DND-41 (cell line): ENCODE results near the gene VAPB.

Experiments
- CTCF ChIP-seq: IDR thresholded peaks from 2 replicates; pipeline ENCODE4 v1.5.1; 2012; ENCODE audit warnings: borderline replicate concordance, low read length, moderate library complexity, mild to moderate bottlenecking; ENCODE audit not compliant: poor library complexity, severe bottlenecking; ENCODE audit errors: extremely low read depth
- EZH2 ChIP-seq: IDR thresholded peaks from 3 replicates; pipeline ENCODE4 v1.6.1; 2012; ENCODE audit warnings: borderline replicate concordance, low read depth, mild to moderate bottlenecking, moderate library complexity, low read length, inconsistent platforms; ENCODE audit not compliant: severe bottlenecking

GRCh38 chr20:58402827-58403226, 13.8 kb downstream of the VAPB start:
- TF ChIP-seq CTCF, result no peak
- no peak for TF ChIP-seq EZH2
